Right ventricle myocardium superior (tissue), 1 donor: ENCODE measurements around the gene DEDD. TPM values are rescaled to one million over a fixed set of nuclear protein-coding genes. Genes with fewer than 3 reads are reported as not detected.
"Not testable (repeated sequence)": the region's sequence is repeated elsewhere in the genome, so short reads cannot be mapped to it uniquely, and the experiment has no call there.

Source experiments
- ATAC-seq: fragments of 200-7000 bp; cut with Tn5 transposase; one replicate; pipeline ENCODE4 v1.9.1; 2020; ENCODE audit warnings: mild to moderate bottlenecking; ENCODE audit not compliant: poor library complexity
- DNase-seq: peaks from one replicate; pipeline ENCODE4 v3.0.0-alpha.2; 2020
- intact Hi-C: fragments of 100-400 bp; cut with DNase I; formaldehyde crosslinking; loops from one replicate; pipeline ENCODE4 v1.11.2; 2022
- total RNA-seq: library from RNA; stranded (reverse); fragmentation: NEBNext Ultra II Directional; extraction: Animal tissue kit (Norgen Biotek cat#: 25700); gene quantifications from one replicate; pipeline ENCODE4 v1.2.1, GENCODE V29; 2021
- donor health status: DM: no; HTN: yes; CAD: no; lungs with severe emphysema.

DEDD gene
- total RNA-seq, 1 donor from 2014 or later, result 26.6 TPM

DNA sequence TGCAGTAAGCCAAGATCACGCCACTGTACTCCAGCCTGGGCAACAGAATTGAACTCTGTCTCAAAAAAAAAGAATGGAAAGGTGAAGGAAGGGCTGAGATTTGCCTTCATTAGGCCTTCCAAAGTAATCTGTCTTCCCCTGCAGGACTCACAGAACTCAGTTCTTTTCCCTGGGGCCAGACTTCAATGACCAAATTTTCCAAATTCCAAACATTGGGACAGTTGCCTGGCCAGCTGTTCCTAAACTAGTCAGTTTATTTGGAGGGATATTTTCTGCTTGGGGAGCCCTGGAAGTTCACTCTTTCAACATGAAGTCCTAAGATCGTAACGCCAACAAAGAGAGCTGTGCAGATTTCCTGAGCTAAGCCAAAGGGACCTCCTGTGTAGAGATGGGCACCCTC, 5.4 kb upstream of the DEDD start:
- DNase-seq, result no peak
- intact Hi-C loops, result no loop called here
- peak; percentile 19 for ATAC-seq

DNA sequence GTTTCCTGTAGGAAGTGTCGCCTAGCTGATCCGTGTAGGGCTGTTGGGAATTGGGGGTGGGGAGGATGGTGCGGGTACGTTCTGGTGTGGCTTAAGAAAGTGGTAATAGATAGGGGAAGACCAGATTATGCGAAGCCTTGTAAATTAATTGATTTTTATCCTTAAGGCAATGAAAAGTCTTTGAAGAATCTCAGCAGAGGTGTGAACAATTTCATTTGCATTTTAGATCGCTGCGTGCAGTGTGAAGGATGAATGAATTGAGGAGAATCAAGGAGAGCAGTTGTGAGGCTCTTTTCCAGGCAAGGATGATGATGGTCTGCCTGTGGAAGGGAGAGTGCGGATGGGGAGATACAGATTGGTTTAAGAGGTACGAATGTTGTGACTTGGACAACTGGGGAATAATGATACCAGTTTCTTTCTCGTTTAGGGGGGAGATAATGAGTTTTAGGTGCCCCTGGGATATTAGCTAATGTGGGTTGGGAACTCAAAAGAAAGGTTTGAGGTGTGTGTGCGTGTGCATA, 813 bp upstream of the DEDD start:
- intact Hi-C loops, result no loop called here
- DNase-seq, result no peak
- no peak for ATAC-seq

DNA sequence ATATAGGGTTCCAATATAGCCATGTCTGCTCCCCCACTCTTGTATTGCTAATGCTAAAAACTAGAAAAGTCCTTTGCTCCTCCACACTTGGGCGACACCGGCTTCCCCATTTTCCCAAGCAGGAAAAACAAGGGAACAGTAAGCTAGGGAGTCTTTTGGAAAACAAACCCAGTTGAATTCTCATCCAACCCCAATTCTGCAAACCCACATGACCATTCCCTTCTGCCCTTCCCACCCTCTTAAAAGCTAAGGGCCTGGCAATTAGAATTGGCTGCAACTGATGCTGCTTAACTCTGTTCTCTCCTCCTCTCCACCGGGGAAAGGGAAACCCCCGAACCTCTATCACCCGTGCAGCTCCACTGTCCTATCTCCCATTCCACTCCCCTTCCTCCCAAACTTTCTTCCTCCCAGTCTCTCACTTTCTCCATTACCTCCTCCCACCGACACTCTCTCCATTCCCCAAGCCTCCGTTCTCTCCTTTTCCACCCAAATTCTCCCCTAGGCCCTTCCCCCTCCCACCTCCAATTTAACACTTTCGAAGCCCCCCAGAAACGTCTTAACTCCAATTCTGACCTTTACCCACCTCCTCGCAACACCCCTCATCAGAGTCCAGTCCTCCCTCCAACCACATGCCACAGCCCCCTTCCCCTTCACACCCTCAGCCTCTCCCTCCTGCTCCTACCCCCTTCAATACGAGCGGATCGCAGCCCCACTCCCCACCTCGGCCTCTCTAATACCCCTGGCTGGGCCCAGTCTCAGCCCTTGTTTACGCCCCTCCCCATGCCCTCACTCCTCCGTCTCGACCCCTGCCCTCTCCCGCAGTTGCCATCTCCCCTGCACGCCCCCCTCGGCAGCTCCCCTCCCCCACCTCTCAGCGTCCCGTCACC, 701 bp downstream of the DEDD start:
- DNase-seq (no peak), ATAC-seq (peak; percentile 19)
- intact Hi-C loops, result no loop called here

DNA sequence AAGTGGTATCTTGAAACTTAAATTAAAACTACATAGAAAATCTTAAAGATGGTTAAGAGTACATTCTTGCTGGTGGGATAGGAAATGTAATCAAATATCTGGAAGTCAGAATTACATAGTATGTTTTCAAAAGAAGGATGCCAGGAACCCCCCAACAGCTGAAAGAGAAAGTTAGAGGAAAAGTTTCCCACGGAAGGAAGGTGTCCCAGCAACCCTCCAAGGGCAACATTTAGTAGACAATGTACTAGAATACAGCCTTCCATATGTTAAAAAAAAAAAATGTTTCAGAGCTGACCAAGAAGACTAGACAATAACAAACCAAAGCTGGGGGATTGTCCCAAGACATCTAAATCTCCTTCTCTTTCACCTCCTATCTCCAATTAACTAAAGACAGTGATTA, 2.2 kb downstream of the DEDD start:
- intact Hi-C loops, result no loop called here
- ATAC-seq (no peak), DNase-seq (no peak)

DNA sequence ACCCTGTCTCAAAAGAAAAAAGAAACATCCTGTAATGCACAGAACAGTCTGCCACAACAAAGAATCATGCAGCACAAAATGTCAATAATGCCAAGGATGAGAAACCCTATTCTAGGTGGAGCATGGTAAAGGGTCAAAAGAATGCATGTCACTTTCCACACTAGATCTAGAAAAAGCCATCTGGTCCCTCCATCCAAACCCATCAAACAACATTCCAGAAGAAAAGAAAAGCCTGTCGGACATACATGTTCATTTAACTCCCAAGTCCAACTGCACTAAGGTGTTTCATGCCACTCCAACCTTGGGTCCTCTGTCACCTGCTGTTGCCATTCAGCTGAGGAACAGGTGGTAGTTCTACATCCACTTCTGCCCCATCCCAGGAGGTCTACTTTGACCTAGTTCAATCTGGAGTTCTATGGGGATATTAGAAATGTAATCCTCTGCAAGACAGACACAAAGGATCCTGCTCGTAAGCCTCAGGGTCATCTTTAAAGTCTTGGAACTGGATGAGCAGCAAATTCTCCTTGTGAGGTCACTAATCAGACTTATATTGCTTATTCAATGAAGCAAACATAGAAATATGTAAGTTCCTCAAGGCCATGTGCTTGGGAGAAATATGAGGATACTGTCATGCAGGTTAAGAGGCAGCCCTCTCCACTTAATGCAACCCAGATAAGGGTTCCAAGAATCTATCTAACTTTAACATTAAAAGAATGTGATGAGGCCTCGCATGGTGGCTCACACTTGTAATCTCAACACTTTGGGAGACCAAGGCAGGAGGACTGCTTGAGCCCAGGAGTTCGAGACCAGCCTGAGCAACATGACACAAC, 3.7 kb downstream of the DEDD start:
- DNase-seq (no peak), ATAC-seq (no peak)
- intact Hi-C loops, result no loop called here

GRCh38 chr1:161127649-161128048, 4.8 kb downstream of the DEDD start:
- no peak for DNase-seq
- intact Hi-C loops, result no loop called here
- no peak for ATAC-seq

GRCh38 chr1:161122967-161123366, 9.5 kb downstream of the DEDD start:
- no peak for ATAC-seq

DNA sequence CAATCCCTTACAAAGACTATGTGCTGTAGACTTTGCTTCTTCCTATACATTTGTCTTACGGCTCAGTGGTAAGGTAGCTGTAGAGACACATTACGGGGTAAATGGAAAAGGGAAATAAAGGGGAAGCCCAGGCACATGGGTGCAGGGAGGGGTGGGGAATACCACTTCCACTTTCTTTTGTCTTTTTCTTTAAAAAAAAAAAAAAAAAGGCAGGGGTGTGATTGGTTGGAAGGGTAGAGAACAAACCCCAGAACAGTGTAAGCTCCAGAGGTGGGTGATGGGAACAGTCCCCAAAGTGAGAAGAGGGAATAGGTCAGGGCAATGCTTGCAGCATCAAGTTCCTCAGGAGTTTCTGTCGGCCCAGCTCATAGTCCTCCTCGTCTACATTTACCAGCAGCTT, 10.6 kb downstream of the DEDD start:
- intact Hi-C loops, result no loop called here
- ATAC-seq, result no peak
- no peak for DNase-seq

More at GRCh38 chr1:161122967-161123366, 9.5 kb downstream of the DEDD start:
- intact Hi-C loops, result no loop called here
- no peak for DNase-seq

DNA sequence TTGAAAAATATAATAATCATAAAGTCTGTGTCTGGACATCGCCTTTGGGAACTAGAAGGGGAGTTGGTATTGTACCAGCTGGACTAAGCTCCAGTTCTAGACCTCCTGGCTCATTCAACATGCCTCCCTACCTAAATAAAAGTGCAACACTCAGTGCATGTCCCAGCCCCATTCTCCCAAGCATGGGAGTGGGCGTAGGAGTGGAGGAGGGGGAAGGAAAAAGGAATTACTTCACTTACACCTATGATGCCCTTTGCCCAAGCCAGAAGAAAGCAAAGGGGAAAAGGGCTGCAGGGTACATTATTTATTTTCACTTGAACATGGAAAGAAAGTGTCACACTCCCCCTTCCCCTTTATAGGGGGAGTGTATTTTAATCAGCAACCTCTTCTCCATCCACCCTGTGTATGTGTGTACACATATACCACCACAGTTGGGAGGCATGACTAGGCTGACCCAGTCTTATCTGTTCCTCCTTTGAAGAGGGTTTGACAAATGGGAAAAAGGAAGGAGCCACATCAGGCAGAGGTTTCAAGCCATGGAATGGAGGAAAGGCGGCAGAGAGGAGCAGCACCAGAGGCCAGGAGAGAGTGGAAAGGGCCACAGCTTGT, 11.3 kb downstream of the DEDD start:
- ATAC-seq, result no peak
- no peak for DNase-seq
- intact Hi-C loops, result no loop called here

DNA sequence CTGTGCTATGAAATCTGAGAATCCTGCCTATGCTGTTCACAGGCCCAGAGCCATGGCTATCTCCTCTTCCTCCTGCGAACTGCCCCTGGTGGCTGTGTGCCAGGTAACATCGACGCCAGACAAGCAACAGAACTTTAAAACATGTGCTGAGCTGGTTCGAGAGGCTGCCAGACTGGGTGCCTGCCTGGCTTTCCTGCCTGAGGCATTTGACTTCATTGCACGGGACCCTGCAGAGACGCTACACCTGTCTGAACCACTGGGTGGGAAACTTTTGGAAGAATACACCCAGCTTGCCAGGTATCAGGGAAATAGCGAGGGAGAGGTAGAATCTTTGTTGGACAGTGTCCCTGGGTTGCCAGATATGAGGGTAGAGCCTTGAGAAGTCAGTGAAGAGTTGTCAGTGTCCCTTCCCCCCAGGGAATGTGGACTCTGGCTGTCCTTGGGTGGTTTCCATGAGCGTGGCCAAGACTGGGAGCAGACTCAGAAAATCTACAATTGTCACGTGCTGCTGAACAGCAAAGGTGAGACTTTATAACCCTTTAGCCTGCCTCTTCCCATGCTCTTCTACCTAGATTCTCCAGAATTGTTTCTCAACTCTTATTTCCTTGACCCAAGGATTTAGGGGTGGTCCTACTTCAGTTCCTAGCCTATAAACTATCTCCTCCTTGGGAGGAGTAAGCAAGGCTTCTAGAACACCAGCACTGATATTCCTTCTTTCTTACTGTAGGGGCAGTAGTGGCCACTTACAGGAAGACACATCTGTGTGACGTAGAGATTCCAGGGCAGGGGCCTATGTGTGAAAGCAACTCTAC, 13.2 kb downstream of the DEDD start:
- peak; percentile 73 for DNase-seq
- ATAC-seq, result peak; percentile 15

DNA sequence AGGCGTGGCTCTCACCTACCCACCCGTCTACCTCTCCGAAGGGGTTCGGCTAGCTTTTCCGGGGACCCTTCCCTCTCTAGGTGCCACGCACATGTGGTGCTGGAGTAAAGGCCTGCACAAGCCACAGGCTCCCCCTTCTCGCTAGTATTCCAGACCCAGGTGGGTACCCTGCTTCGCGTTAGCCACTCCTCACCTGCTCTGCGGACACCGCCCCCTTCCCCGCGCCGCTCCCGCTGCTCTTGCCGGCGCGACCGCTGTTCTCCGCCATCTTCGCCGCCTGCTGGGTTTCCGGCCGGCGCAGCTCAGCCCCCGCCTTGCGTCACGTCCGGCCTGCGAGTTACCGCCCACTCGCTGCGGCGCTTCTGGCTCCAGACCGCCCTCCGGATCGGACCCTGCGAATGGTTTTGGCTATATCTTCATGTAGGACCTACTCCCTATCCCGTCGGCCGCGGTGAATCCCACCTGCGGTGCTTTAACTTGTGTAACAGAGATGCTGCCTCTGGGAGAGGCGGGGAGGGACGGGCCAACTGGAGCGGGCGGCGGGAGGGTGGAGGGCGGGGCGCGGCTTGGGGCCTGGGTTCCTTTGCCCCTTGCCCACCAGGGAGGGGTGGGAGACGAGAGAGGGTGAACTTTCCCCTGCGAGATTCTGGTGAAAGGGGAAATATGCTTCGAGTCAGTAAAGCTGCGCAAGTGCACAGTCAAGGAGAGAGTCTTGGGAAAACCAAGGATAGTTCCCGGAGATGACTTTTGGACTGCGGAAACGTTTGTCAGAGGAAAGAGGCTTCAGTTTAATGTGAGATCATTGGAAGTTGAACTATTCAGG, 14.5 kb downstream of the DEDD start, which contains the start of the genes NIT1 and PFDN2:
NIT1 (plus strand) TSS at position 347 of the 823 bp plus-strand sequence; CDS start at position 419, 72 bp downstream.
PFDN2 (minus strand) TSS at position 279 of the 823 bp plus-strand sequence; CDS start at position 268, 11 bp downstream.
- ATAC-seq, result peak; percentile 96
- intact Hi-C loops, result no loop called here
- peak; percentile 93 for DNase-seq

More for the DNA sequence above, 13.2 kb downstream of the DEDD start:
- intact Hi-C loops, result no loop called here

- intact Hi-C loops, DNase-seq: not testable (repeated sequence)
Measured at GRCh38 chr1:161115961-161116360, 16.5 kb downstream of the DEDD start.

GRCh38 chr1:161115132-161115711, 17.2 kb downstream of the DEDD start:
- intact Hi-C loops, result no loop called here
- no peak for ATAC-seq
- DNase-seq, result no peak

More at GRCh38 chr1:161115961-161116360, 16.5 kb downstream of the DEDD start:
- not testable (repeated sequence) for ATAC-seq

DNA sequence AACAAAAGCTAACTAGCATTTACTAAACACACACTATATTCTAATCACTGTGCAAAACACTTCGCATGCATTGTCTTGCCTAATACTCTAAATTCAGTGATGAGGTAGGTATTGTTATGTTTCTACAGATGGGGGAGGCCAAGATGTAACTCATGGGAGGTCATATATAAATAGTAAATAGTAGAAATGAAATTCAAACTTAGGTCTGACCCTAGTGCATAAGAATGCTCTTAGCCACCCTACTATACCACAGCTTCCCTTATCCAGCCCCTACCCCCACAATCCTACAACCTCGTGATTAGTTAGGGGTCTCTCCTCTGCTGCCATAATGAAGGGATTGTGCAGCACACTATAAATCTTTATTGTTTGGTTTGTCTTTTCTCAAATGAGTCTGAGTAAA, 17.9 kb downstream of the DEDD start:
- DNase-seq (no peak), ATAC-seq (no peak)
- intact Hi-C loops, result no loop called here

- no peak for ATAC-seq
- intact Hi-C loops, result no loop called here
- DNase-seq, result no peak
Measured at GRCh38 chr1:161113915-161114314, 18.6 kb downstream of the DEDD start.

DNA sequence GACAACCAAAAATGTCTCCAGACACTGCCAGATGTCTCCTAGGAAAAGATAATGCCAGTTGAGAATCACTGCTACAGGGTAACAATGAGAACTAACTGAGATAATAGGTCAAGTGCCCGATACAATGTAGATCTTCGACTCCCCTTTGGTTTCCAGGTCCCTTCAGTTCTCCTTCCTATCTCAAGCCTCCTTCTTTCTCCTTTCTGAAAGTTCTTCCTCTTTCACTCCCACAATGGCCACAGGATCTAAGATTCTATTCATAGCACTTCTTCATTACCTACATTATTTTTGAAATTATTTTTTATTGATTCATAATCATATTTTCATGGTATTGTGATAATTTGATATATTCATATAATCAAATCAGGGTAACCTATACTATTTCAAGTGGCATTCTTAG, 20.9 kb downstream of the DEDD start:
- DNase-seq (no peak), ATAC-seq (no peak)
- intact Hi-C loops, result no loop called here

DNA sequence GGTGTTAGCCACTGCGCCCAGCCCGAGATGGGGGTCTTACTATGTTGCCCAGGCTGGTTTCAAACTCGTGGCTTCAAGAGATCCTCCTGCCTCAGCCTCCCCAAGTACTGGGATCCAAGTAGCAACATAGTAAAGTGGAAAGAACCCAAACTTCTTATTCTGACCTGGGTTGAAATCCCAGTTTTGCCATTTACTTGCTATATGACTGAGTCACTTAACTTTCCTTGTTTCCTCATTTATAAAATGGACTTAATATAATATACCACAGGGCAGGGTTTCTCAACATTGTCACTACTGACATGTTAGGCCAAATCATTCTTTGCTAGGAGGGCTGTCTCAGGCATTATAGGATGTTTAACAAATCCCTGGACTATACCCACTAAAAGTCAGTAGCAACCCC, 21.4 kb downstream of the DEDD start:
- DNase-seq, result no peak

More for the DNA sequence above, 21.4 kb downstream of the DEDD start:
- no peak for ATAC-seq
- intact Hi-C loops, result no loop called here
